Suppressor macrophage treated with lipopolysaccharide for 4 hours (primary cell): Measurements from ENCODE around the gene ANO6.
"Not testable (repeated sequence)": the region's sequence is repeated elsewhere in the genome, so short reads cannot be mapped to it uniquely, and the experiment has no call there.

ENCODE experiments used
- DNase-seq: peaks from one replicate; pipeline ENCODE4 v3.0.0-alpha.2; 2020

ANO6 gene

DNA sequence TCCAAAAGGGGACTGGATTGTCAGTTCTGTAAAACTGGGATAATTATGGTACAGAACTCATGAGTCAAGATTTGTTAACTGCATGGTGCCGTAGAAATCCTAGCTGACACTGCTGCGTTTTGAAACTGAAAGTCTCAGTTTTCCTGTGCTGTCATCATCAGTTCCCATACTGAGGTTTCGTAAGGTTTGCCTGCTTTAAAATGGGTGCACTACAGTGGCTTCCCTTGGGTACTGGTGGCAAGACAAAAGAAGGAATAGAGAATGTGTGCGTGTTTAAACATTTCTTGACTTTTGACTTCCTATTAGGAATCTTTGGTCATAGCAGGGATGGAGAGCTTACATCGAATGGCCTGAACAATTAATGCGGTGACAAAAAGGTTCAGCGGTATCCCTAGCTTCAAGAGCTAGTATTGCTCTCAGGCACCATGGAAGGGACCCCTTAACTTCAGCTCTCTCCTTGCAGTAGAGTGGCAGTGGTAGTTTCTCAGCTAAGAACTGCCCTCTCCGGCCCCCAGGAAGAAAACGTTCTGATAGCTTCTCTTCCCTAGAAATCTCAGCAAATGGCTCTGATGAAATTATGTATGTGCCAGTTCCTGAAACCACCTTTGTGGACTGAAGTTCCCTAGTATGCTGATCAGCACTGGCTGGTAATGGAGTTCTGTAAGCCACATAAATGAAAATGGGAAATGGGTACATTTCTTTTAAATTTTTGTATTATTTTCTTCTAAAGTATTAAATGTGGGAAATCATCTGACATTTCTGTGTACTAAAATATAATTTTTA is 28.9 kb downstream of the ANO6 start:
- peak; percentile 94 for DNase-seq

DNA sequence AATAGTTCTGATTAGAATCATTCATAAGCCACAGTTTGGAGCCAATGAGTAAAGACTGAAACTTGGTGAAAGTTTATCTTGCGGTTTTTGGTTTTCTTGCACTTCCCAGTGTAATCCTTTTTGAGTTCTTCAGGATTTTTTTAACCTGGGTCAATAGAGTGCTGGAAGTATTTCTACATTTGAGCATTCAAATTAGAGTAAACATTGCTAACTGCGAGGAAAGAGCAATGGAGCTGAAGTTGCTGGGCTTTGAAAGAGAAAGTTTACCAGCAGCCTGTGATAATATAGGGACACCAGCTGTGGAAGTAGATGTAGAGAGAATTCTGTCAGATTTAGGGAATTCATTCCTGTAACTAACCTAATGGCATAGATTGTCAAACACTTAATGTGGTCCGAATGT is 30.3 kb downstream of the ANO6 start:
- DNase-seq = no peak

DNA sequence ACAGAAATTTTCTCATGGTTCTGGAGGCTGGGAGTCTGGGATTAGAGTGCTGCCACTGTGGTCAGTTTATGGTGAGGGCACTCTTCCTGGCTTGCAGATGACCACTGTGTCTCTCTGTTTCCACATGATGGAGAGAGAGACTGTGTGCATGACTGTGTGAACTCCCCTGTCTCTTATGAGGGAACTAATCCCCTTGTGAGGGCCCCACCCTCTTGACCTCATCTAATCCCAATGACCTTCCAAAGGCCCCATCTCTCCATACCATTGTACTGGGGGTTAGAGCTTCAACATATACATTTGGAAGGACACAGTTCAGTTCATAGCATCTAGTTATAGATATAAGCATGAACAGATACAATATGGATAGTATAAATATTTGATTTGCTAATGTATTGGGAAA is 31.7 kb downstream of the ANO6 start:
- DNase-seq = no peak

DNA sequence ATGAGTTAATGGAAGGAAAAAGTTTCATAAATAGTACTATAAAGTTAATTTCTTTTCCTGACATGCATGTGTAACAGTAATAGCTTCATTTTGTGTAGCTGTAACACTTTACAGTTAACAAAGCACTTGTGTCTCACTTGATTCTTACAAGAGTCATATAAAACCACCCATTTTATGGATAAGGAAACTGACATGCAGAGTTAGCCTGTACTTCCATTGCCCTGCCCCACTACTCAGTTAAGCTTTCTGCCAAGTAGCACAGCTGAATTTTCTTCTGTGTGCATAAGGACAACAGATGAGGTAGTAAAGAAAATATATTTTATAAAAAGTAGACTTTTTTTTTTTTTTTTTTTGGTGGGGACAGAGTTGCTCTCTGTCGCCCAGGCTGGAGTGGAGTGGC is 32.2 kb downstream of the ANO6 start:
- no peak for DNase-seq

DNA sequence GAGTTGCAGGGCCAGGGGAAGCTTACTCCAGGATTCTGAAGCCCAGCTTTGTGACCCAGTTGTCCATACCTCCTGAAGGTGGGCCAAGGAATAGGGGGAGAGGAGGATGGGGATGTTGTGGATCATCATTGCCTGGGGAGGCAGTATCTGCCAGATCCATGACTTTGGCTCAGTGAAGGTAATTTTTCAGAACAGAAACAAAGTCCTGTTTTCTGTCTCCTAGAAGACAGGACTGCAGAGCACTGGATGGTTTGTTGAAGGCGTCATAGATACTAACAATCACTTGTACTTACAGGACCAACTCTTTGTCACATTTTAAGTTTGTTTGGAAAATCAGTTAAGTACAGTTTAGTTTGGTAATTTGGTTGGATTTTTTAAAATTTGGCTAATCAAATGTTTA is 38.4 kb downstream of the ANO6 start:
- DNase-seq = no peak

DNA sequence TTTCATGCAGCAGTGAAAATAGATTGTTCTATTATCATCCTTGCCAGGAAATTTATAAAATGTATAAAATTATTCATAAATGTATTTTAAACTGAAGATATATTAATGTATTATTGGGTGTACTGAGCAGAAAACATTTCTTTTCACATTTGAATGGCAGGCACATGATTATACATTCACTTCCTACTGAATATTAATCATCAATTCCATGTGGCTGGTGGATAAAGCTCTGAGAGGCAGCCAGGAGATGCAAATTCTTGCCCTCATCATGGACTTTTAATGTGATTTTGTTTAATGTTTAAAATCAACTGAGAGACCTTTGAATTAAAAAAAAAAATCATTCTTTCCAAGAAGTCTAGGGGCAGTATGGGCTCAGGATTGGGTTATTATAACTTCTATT is 40.8 kb downstream of the ANO6 start:
- peak; percentile 43 for DNase-seq

DNA sequence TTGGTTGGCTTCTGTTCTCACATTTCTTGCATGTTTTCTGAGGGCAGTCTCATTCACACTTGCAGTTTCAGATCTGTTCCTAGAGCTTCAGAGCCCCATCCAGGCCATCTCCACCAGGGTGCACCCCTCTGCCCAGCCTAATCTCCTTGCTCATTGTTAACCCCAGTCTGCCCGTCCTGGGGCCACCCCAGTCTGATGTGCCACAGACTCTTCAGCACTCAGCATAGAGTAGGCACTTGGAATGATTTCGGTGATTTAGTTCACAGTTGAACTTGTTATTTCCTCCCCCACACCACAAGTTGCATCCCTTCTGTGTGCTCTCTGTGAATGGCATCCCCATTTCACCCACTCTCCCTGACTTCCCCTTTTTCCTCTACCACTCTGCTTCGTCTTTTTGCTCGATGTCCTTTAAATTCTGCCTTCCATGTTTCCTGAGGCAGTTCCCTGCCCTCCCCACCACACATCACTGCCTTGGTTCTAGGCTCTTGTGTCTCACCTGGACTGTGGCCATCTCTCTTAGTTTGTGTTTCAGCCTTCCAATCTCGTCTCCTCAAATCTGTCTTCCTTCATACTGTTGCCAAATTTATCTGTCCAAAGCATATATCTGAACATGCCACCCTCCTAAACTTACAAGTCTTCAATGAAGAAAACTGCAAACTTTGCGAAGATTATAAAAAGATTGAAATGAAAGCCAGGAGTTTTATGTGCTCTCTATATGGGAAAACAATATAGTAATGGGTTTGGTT is 41.5 kb downstream of the ANO6 start:
- DNase-seq = peak; percentile 65

DNA sequence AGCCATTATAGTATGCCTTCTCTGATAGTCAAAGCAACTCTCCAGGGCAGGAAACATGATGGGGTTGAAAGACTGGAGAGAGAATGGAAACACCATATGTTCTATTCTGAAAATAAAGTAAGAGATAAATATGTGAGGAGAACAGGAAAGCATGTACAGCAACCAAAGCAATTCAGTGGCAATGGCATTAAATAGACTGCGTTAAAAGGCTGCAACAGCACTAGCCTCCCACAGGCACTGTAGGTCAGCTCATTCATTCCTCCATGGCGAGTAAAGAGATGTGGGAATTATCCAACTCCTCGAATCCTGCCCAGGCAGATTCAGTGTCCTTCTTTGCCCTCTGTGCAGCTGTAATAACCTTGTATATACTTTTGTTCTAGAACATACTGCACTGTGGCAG is 43.8 kb downstream of the ANO6 start:
- DNase-seq = no peak

DNA sequence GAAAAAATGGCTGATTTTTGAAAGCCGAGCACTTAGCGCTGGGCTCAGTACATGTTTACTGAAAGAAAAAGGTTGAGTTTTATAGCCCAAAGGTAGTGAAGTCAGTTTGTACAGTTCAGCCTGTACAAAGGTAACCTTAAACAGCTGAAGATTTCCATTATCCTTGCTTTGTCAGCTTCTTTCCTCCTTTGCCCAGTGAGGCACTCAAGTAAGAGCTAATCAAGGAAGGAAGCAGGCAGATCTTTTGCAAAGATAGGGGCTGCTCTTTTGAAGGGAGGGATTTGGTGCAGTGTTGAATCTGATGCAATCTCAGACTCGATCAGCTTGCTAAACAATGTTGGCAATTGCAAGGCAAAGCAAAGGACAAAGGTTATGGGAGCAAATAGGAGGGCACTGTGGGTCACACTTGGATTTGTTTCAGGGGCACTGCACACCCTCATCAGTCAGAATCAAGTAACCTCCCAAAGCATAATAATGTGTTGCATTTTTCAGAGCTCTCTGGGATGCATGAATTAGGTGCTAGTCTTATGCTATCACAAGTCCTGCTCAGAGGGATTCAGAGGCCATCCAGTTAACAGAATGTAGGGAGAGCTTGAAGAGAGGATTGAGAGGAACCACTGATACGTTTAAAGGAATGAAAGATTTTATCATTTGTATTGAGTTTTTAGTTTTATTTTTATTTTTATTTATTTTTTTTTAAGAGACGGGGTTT is 44.4 kb downstream of the ANO6 start:
- no peak for DNase-seq

DNA sequence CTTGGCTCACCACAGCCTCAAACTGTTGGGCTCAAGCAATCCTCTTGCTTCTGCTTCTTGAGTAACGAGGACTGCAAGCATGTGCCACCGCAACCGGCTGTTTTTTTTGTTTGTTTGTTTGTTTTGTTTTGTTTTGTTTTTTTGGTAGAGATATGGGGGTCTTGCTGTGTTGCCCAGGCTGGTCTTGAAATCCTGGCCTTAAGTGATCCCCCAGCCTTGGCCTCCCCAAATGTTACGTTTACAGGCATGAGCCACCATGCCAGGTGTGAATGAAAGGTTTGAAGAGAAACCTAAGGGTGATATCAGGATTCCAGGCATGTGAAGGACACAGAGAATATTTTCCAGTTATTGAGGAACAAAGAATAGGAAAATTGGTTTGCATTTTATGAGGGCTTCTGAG is 45.0 kb downstream of the ANO6 start:
- DNase-seq = no peak

DNA sequence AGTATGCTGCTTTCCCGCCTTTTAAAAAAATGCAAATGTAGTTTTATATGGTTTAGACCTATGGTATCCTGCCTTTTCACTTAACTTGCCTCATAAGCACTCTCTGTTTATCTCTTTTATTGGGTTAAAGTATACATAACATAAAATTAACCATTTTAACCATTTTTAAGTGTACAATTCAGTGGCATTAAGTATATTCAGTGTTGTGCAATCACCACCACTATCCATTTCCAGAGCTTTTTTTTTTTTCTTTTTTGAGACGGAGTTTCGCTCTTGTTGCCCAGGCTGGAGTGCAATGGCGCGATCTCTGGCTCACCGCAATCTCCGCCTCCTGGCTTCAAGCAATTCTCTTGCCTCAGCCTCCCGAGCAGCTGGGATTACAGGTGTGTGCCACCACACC is 46.3 kb downstream of the ANO6 start:
- DNase-seq = not testable (repeated sequence)

DNA sequence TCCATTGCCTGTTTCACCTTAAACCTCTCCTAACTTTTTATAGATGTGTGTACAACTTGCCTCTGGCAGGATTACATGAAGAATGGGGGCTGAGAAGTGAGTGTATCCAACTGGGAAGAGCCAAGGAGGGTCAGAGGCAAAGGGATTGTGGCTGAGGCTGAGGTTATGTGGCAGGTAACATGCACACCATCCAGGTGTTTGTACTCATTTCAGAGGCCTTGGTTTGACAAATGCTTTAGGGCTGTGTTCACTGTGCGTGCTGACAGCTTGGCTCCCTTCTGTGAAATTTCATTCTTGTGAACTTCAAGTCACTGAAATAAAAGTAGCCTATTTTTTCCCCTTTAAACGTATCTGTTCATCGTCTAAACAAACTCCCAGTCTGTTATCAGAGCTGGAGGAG is 47.7 kb downstream of the ANO6 start:
- no peak for DNase-seq

DNA sequence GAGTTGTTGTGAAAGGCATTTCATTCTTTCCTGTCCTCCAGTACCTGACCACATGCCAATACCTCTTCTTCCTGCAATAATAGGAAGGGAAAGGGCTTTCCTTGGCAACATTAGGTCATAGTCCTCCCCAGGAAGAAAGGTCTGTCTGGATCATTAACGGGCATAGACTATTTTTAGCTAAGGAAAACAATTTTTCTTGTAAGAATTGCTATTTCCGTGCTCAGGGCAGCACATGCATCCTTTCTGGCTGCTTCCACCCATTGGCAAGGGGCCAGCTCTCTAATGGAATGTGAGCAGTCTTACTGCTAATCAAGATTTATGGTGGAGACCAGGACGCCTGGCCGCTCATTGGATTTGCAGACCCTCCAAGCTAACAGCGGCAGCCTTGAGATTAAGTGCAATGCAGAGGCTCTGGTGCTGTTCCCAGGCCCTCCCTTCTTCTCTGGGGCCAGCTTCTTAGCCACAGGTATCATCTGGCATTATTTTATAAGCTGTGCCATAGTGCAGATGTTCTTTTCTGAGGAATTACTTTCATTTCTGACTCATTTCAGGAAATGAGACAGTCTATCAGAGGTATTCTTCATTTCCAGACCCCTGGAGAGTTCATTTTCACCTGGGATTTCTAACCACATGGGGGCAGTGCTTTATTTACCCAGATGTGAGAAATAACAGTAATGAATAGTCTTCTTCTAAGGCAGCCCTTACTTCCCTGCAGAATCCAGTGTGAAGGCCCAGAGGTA is 52.9 kb downstream of the ANO6 start:
- no peak for DNase-seq

DNA sequence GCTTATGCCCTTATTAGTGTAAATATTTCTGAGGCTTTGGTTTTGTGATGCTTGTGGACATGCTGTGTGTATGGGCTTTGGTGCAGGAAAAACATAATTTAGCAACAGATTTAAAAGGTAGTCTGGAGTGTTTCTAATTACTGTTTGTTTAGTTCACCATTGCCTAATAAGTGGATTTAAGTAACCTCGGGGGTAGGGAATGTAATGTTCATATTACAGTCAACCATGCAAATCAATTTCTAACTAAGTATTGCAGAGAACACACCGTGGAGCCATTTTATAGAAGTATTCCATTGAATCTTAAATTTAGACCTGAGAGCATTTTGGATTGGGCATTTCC is 53.5 kb downstream of the ANO6 start:
- no peak for DNase-seq

DNA sequence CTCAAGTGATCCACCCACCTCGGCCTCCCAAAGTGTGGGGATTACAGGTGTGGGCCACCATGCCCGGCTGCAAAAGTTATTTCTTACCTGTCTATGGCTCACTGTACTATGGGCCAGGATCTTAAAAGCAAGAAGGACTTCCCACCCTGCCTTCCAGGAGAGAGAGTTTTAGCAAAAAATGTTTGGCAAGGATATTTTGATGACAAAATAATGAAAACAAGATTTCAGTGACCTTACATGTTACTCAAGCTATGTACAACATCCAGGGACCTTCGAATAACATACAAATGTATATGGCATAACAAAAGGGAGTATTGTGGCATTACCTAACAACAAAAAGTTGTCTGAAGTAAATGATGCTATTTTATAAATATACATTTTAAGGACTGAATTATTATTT is 55.1 kb downstream of the ANO6 start:
- DNase-seq = no peak

DNA sequence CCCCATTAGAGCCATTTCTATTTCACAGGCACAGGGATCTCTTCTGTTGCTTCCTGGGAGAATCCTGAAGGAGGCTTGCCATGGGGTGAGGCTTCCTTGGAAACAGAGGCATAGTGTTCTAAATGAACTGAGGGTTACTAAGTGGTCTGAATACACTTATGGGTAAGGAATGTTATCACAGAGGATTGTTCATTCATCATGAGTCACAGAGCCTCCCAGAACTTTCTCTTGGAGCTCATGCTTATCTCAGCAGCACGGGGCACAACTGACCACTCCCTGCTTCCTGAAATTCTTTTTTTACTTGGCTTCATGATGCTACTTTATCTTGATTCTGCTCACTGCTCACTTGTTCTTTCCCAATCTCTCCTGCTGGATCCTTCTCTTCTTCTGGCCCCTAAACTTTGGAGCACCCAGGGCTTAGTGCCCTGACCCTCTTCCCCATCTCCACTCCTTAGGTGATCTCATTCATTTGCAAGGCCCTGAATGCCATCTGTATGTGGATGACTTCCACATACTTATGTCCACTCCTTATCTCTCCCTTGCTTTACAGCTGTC is 57.9 kb downstream of the ANO6 start:
- DNase-seq = peak; percentile 64

DNA sequence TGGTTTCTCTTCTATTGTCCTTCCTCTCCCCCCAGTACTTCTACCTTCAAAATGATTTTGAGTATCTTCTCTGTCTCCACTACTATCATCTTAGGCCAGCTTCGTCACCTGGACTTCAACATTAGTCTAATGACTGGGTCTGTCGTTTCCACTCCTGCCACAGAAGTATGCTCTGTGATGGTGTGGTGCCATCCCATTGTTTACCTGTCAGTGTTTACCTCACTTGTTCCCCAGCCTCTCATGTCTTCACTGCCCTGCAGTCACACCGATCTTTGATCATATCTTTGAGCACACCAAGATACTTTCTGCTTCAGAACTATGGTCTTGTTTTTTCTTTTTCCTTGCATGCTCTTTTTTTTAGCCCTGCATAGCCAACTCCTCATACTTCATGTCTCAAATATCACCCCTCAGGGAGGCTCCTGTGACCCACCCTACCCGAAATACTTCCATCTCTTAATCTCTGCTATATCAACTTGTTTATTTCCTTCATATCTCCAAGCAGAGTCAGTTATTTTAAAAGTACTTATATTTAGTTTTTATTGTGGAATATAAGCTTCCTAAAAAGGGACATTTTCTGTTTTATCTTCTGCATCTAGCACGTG is 60.4 kb downstream of the ANO6 start:
- DNase-seq = no peak

DNA sequence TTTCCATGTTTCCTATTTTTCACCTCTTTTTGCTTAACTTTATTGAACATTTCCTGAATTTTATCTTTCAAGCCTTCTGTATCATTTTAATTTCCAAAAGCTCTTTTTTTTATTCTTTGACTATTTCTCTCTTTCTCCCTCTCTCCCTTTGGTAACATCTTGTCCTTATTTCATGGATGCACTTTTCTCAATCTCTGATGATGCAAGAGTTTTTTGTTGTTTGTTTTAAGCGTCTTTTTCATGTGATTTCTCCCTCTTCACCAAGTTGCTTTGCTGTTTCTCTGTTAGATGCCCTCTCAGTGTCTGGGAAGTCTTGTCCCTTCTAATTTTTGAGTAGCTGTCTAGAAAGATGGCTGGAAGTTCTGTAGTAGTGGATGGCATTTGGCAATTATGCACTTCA is 62.6 kb downstream of the ANO6 start:
- DNase-seq = no peak

DNA sequence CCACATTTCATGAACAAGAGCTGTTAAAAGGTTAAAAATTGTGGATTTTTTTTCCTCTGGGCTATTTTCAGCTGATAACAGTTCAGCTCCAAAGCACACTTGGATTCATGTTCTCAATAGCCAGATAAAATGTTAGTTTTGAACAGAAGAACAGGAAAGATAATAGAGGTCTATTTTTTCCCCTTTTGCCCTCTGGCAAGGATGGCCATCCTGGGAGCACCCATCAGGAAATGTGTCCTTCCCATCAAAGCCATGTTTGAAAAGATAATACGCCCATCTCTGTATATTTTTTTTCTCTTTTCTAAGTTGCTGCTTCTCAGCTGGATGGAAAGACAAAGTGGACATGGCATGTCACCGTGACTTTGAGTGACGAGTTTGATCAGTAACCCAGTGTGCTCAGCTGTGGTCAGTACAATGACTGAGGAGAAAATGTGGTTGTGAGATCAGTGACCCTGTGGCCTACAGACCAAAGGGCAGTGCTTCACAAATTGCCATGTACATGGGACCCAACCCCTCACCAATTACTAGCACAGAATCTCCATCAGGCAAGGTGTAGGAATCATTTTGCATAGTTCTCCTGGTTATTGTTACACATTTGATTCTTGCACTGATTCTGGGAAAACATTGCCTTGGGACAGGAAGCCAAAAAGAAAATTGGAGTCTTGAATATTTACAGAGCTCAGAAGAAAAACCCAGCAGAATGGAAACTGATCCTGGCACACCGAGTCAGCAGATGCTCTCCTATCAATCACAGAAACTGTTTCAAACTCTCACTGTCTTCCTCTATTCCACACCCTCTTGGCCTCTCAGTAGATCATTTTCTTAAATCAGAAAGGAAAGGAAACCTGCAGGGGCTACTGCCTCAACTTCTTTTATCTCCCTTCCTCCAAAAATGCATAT is 64.3 kb downstream of the ANO6 start:
- DNase-seq = no peak

DNA sequence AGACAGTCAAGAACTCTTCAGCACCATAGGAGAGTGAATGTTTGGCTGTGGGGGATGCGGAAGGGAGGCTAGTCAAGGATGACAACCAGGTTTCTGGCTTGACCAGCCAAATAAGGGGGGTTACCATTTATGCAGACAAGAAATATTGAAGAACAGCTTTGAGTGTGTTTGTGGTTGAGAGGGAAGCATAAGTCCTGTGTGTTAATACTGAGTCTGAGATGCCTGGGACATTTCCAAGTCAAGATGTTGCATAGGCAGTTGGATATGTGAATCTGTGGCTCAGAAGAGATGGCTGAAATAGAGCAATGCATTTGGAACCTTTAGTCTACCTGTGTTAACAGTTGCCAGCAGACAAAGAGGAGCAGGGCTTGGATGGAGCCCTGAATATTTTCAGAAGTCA is 66.1 kb downstream of the ANO6 start:
- DNase-seq = no peak

DNA sequence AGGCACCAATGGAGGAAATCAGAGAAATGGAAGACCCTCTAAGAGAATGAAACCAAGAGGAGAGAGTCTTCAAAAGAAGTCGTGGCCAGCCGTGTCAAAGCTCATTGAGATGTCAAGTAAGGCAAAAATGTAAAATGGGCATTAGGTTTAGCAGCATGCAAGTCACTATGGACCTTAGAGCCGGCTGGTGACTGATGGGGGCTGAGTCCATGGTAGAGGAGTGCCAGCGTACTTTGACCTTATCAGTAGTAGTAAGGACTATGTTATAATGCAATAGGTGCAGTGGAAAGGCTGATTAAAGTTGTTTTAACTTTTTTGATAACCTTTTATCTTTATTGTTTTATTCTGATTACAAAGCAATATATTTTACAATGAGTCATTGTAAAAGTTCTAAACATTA is 66.5 kb downstream of the ANO6 start:
- no peak for DNase-seq
